Left kidney (tissue), 1 donor: ENCODE results near the gene SIRT3. TPM values are rescaled to one million over a fixed set of nuclear protein-coding genes. Genes with fewer than 3 reads are reported as not detected.

Experiments used
- polyA plus RNA-seq: library from polyadenylated mRNA; unstranded; fragments of 120-200 nt; gene quantifications from one replicate; pipeline ENCODE4 v1.2.1, GENCODE V29; 2013; ENCODE audit not compliant: insufficient read length

Gene SIRT3
- polyA plus RNA-seq, 1 donor: 38.4 TPM

Other genes with a start within 250 kb of the SIRT3 start
- gene SCGB1C1, start 43.3 kb downstream of the SIRT3 start, polyA plus RNA-seq: 1.1 TPM
- 41.5 TPM for gene BET1L, start 28.9 kb downstream of the SIRT3 start, polyA plus RNA-seq
- 84.0 TPM for gene RIC8A, start 28.6 kb downstream of the SIRT3 start, polyA plus RNA-seq
- 156 TPM for gene PSMD13, start 634 bp upstream of the SIRT3 start, polyA plus RNA-seq
- gene NLRP6, start 42.1 kb upstream of the SIRT3 start, polyA plus RNA-seq: 0.35 TPM
- gene PGGHG, start 52.8 kb upstream of the SIRT3 start, polyA plus RNA-seq: 22.3 TPM
- gene IFITM5, start 63.2 kb upstream of the SIRT3 start, polyA plus RNA-seq: 0.25 TPM
- gene IFITM2, start 71.5 kb upstream of the SIRT3 start, polyA plus RNA-seq: 189 TPM
- gene IFITM1, start 77.7 kb upstream of the SIRT3 start, polyA plus RNA-seq: 38.1 TPM
- gene IFITM3, start 84.5 kb upstream of the SIRT3 start, polyA plus RNA-seq: 235 TPM
- 65.8 TPM for gene B4GALNT4, start 133.2 kb upstream of the SIRT3 start, polyA plus RNA-seq
- 6.6 TPM for gene PKP3, start 157.9 kb upstream of the SIRT3 start, polyA plus RNA-seq
- gene SIGIRR, start 178.7 kb upstream of the SIRT3 start, polyA plus RNA-seq: 38.3 TPM
- 10.6 TPM for gene ANO9, start 205.7 kb upstream of the SIRT3 start, polyA plus RNA-seq
- 34.8 TPM for gene PTDSS2, start 213.9 kb upstream of the SIRT3 start, polyA plus RNA-seq